IMR-90 (cell line): ENCODE measurements around the gene AMD1. TPM values are rescaled to one million over a fixed set of nuclear protein-coding genes. Genes with fewer than 3 reads are reported as not detected.

ENCODE experiments used
- ATAC-seq: fragments of 200-7000 bp; cut with Tn5 transposase; 2 replicates; pipeline ENCODE4 v1.9.1; 2020; ENCODE audit warnings: low read depth, mild to moderate bottlenecking, moderate library complexity
- BruUV-seq: library from RNA; stranded (reverse); fragments of 400-500 nt; replicated peaks from 2 replicates; lab custom pipeline; 2021; lab: Mats Ljungman, UMichigan
- CTCF ChIA-PET: fragments of 300-600 bp; formaldehyde crosslinking; extraction: SDS; loops from one replicate; lab custom pipeline; 2021; ENCODE audit warnings: antibody characterized with exemption; lab: Yijun Ruan, JAX
- POLR2A ChIA-PET: fragments of 300-600 bp; sonication (Branson Sonifier 250); formaldehyde crosslinking; loops from one replicate; lab custom pipeline; 2022; ENCODE audit warnings: antibody characterized with exemption; ENCODE audit not compliant: unreplicated experiment; lab: Charles Lee
- DNase-seq: peaks from one replicate; pipeline ENCODE4 v3.0.0; 2013
- H2AFZ ChIP-seq: replicated peaks from 2 replicates; pipeline ENCODE3; 2013; ENCODE audit warnings: low read length, mild to moderate bottlenecking; ENCODE audit not compliant: poor library complexity
- H2AK5ac ChIP-seq: 2 replicates; pipeline ENCODE4 v1.6.1; 2013; ENCODE audit warnings: low read depth, low read length, inconsistent platforms
- H2AK9ac ChIP-seq: replicated peaks from 2 replicates; pipeline ENCODE3; 2013; ENCODE audit warnings: mild to moderate bottlenecking, low read depth, low read length, moderate library complexity; ENCODE audit not compliant: poor library complexity
- H2BK120ac ChIP-seq: 2 replicates; pipeline ENCODE4 v1.6.1; 2013; ENCODE audit warnings: low read depth, low read length, inconsistent platforms
- H2BK15ac ChIP-seq: 3 replicates; pipeline ENCODE4 v1.6.1; 2013; ENCODE audit warnings: low read depth, low read length, inconsistent platforms
- H2BK20ac ChIP-seq: 2 replicates; pipeline ENCODE4 v1.6.1; 2013; ENCODE audit warnings: low read depth, mild to moderate bottlenecking, inconsistent platforms, low read length, moderate library complexity
- H2BK5ac ChIP-seq: 2 replicates; pipeline ENCODE4 v1.6.1; 2013; ENCODE audit warnings: mild to moderate bottlenecking, low read depth, low read length, inconsistent platforms; ENCODE audit not compliant: poor library complexity, severe bottlenecking
- H3K14ac ChIP-seq: replicated peaks from 2 replicates; pipeline ENCODE4 v1.6.1; 2013; ENCODE audit warnings: low read depth, low read length, inconsistent platforms
- H3K18ac ChIP-seq: 2 replicates; pipeline ENCODE4 v1.6.1; 2013; ENCODE audit warnings: low read depth, low read length, control low read depth
- H3K23ac ChIP-seq: 2 replicates; pipeline ENCODE4 v1.6.1; 2013; ENCODE audit warnings: low read depth, low read length, inconsistent platforms
- H3K27ac ChIP-seq: 2 replicates; pipeline ENCODE4 v1.5.1; 2013; ENCODE audit warnings: mild to moderate bottlenecking, control low read depth, low read length; ENCODE audit not compliant: insufficient read depth
- H3K27me3 ChIP-seq: 2 replicates; pipeline ENCODE4 v1.6.1; 2013; ENCODE audit warnings: low read length; ENCODE audit not compliant: control insufficient read depth, insufficient read depth
- H3K36me3 ChIP-seq: 2 replicates; pipeline ENCODE4 v1.6.1; 2013; ENCODE audit warnings: low read length, mixed read lengths; ENCODE audit not compliant: control insufficient read depth, insufficient read depth
- H3K4ac ChIP-seq: 2 replicates; pipeline ENCODE4 v1.6.1; 2013; ENCODE audit warnings: low read depth, low read length, inconsistent platforms
- H3K4me1 ChIP-seq: 2 replicates; pipeline ENCODE4 v1.6.1; 2013; ENCODE audit warnings: low read length, mixed read lengths; ENCODE audit not compliant: control insufficient read depth, insufficient read depth
- H3K4me2 ChIP-seq: 2 replicates; pipeline ENCODE4 v1.6.1; 2013; ENCODE audit warnings: low read depth, mild to moderate bottlenecking, control low read depth, low read length, moderate library complexity
- H3K4me3 ChIP-seq: 2 replicates; pipeline ENCODE4 v1.5.1; 2013; ENCODE audit warnings: low read depth, mild to moderate bottlenecking, control low read depth, low read length, moderate library complexity; ENCODE audit not compliant: insufficient read depth
- H3K56ac ChIP-seq: 2 replicates; pipeline ENCODE4 v1.6.1; 2013; ENCODE audit warnings: low read length, inconsistent platforms; ENCODE audit not compliant: insufficient read depth; ENCODE audit errors: extremely low read depth
- H3K79me1 ChIP-seq, 2 experiments: 2 replicates each; pipeline ENCODE4 v1.6.1; 2013; ENCODE audit warnings: low read length in 2 of 2, inconsistent platforms in 1 of 2, low read depth in 1 of 2
- H3K9ac ChIP-seq: 2 replicates; pipeline ENCODE4 v1.6.1; 2013; ENCODE audit warnings: low read depth, low read length, control low read depth
- H3K9me1 ChIP-seq: 2 replicates; pipeline ENCODE4 v1.6.1; 2013; ENCODE audit warnings: low read length, inconsistent platforms; ENCODE audit not compliant: insufficient read depth
- H3K9me3 ChIP-seq: 2 replicates; pipeline ENCODE4 v1.6.1; 2013; ENCODE audit warnings: low read length; ENCODE audit not compliant: control insufficient read depth, insufficient read depth
- H4K20me1 ChIP-seq: 2 replicates; pipeline ENCODE4 v1.6.1; 2013; ENCODE audit warnings: low read length, inconsistent platforms; ENCODE audit not compliant: insufficient read depth
- H4K5ac ChIP-seq: 2 replicates; pipeline ENCODE4 v1.6.1; 2013; ENCODE audit warnings: mild to moderate bottlenecking, low read depth, low read length, control low read depth
- H4K8ac ChIP-seq, 2 experiments: 2 replicates each; pipeline ENCODE4 v1.6.1; 2013; ENCODE audit warnings: low read depth in 2 of 2, low read length in 2 of 2, control low read depth in 1 of 2, inconsistent platforms in 1 of 2
- H4K91ac ChIP-seq: 2 replicates; pipeline ENCODE4 v1.6.1; 2013; ENCODE audit warnings: low read depth, low read length, inconsistent platforms; ENCODE audit not compliant: insufficient read depth
- CEBPB ChIP-seq: IDR thresholded peaks from 2 replicates; pipeline ENCODE4 v1.6.1; 2012; ENCODE audit warnings: low read depth, low read length, improper control_type of control experiment
- CHD1 ChIP-seq: IDR thresholded peaks from 2 replicates; pipeline ENCODE4 v1.6.1; 2012; ENCODE audit warnings: low read depth, low read length, improper control_type of control experiment
- CTCF ChIP-seq: conservative IDR thresholded peaks from 2 replicates; pipeline ENCODE4 v1.5.1; 2012; ENCODE audit warnings: mild to moderate bottlenecking, low read depth, low read length, improper control_type of control experiment
- ELK1 ChIP-seq: fragments of 150-350 bp; IDR thresholded peaks from 2 replicates; pipeline ENCODE4 v1.6.1; 2016; ENCODE audit warnings: low read depth, mild to moderate bottlenecking, low read length, moderate library complexity, borderline replicate concordance
- MAFK ChIP-seq: IDR thresholded peaks from 2 replicates; pipeline ENCODE4 v1.6.1; 2012; ENCODE audit warnings: low read depth, low read length, improper control_type of control experiment
- MXI1 ChIP-seq: IDR thresholded peaks from 2 replicates; pipeline ENCODE4 v1.6.1; 2012; ENCODE audit warnings: low read depth, mild to moderate bottlenecking, low read length, moderate library complexity, borderline replicate concordance
- NFE2L2 ChIP-seq: fragments of 150-350 bp; IDR thresholded peaks from 2 replicates; pipeline ENCODE4 v1.6.1; 2016; ENCODE audit warnings: low read depth, mild to moderate bottlenecking, low read length
- RAD21 ChIP-seq: IDR thresholded peaks from 2 replicates; pipeline ENCODE4 v1.6.1; 2012; ENCODE audit warnings: low read length, improper control_type of control experiment
- RCOR1 ChIP-seq: IDR thresholded peaks from 2 replicates; pipeline ENCODE4 v1.6.1; 2012; ENCODE audit warnings: mild to moderate bottlenecking, low read length, improper control_type of control experiment; ENCODE audit not compliant: insufficient replicate concordance
- USF2 ChIP-seq: fragments of 150-350 bp; IDR thresholded peaks from 2 replicates; pipeline ENCODE4 v1.6.1; 2017; ENCODE audit warnings: mild to moderate bottlenecking, antibody characterized with exemption, low read length, low read depth
- WGBS, 2 experiments: methylation state at CpG; one replicate each; pipeline versions ENCODE4 v1.1.5 to v1.1.7; 2013; ENCODE audit warnings: missing lambda C conversion rate in 2 of 2; ENCODE audit not compliant: insufficient read length in 1 of 2; ENCODE audit errors: extremely low coverage in 2 of 2; 5-methylcytosine and 5-hydroxymethylcytosine counted together
- dilution Hi-C: fragments of 300-500 bp; cut with HindIII; formaldehyde crosslinking; loops from one replicate; pipeline ENCODE4 v1.14.3; 2018; ENCODE audit warnings: low sequenced_read_pairs; ENCODE audit not compliant: unreplicated experiment
- in situ Hi-C: fragments of 300-500 bp; cut with MboI; formaldehyde crosslinking; loops from 3 replicates; pipeline ENCODE4 v1.14.3; 2019; ENCODE audit warnings: low sequenced_read_pairs, inconsistent platforms, mixed read lengths
- intact Hi-C: fragments of 100-400 bp; cut with micrococcal nuclease; formaldehyde crosslinking; loops from 2 replicates; pipeline ENCODE4 v1.10.0; 2022
- polyA plus RNA-seq, 3 experiments: library from polyadenylated mRNA; depleted of rRNA; stranded (reverse); fragments of >200 nt; gene quantifications; 2 replicates each; pipeline ENCODE4 v1.2.3, GENCODE V29; 2012; ENCODE audit warnings: low replicate concordance in 1 of 3
- total RNA-seq: library from RNA; depleted of rRNA; stranded (reverse); fragments of >200 nt; gene quantifications from 2 replicates; pipeline ENCODE4 v1.2.3, GENCODE V29; 2012

AMD1 gene
- total and polyA plus RNA-seq, 2 of the 4 experiments (the other 2 are of a cell fraction), result 32.2 to 65.8 TPM

DNA sequence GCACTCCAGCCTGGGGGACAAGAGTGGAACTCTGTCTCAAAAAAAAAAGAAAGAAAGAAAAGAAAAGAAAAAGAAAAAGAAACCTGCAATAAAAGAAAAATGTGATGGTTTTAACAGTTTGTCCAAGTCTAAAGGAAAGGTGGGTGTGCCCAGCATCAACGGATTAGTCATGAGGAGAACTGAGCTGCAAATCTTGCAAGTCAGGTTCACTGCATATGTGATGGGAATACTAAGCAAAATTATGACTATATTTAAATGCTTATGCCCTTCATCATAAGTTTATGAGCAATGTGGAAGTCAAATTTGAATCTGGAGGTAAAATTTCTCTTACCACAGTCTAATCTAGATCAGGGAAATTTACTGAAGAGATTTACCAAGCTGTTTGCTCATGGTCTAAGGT is 46.2 kb upstream of the AMD1 start (continued):
- TF ChIP-seq USF2, result no peak
- no peak for TF ChIP-seq MAFK

DNA sequence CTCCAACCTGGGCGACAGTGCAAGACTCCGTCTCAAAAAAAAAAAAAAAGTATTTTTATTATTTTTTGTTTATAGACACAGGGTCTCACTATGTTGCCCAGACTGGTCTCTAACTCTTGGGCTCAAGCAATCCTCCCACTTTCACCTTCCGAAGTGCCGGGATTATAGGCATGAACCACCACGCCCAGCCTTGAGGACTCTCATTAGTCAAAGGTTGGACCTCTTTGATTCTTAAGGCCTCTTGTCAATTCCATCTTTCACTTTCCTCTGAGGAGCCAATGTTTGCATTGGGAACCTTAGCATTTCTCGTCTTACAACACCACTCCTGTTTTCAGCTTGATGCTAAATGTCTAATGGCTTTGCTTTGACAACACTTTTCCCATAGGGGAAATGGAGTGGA is 43.2 kb upstream of the AMD1 start:
- Histone ChIP-seq H3K9me3 (no peaks in the 10 kb centered on the region), H3K4me1 (peaks cover 2% of the 10 kb centered on the region), H3K27ac (no peak overlapping the region), H3K4me2 (no peak overlapping the region), H4K91ac (no peak overlapping the region), H3K56ac (no peak overlapping the region), H4K8ac (no peak overlapping the region), H2BK5ac (no peak overlapping the region), H3K4ac (no peak overlapping the region), H3K4me3 (no peak overlapping the region), H2AK5ac (no peak overlapping the region), H2BK120ac (no peak overlapping the region), H3K27me3 (no peaks in the 10 kb centered on the region), H3K79me1 (no peaks in the 10 kb centered on the region), H4K5ac (no peak overlapping the region), H3K23ac (no peak overlapping the region), H3K18ac (no peak overlapping the region), H2BK20ac (no peak overlapping the region), H4K20me1 (no peaks in the 10 kb centered on the region), H3K36me3 (no peaks in the 10 kb centered on the region), H2BK15ac (no peak overlapping the region), H3K9me1 (0 out of 2 replicates have a peak, but pooled peaks cover under 1% of the 10 kb centered on the region), H3K14ac (no peak overlapping the region), H2AK9ac (no peak overlapping the region), H3K9ac (no peak overlapping the region), H2AFZ (no peak overlapping the region)
- no TSS peak for BruUV-seq
- ATAC-seq (no peak), DNase-seq (no peak)
- POLR2A ChIA-PET, result no interaction called here
- in situ Hi-C loops (no loop called here), dilution Hi-C loops (no loop called here), intact Hi-C loops (no loop called here)
- CTCF ChIA-PET, result no interaction called here
- 100% methylated on average over 2 of the region's 6 CpGs; no CpG with 5 or more reads in 1 of the 2 experiments for WGBS, 2 experiments
- TF ChIP-seq CEBPB, result no peak
- no peak for TF ChIP-seq ELK1
- no peak for TF ChIP-seq CTCF
- no peak for TF ChIP-seq CHD1
- TF ChIP-seq RAD21, result no peak
- TF ChIP-seq RCOR1, result no peak
- no peak for TF ChIP-seq NFE2L2
- no peak for TF ChIP-seq MXI1
